GM18502 (cell line): ENCODE data around the gene PPFIA4.

Experiments
- ATAC-seq: cut with Tn5 transposase; IDR thresholded peaks from one replicate; pipeline ENCODE4 v1.9.1; 2021; ENCODE audit warnings: mild to moderate bottlenecking; ENCODE audit not compliant: unreplicated experiment, poor library complexity

Gene PPFIA4

DNA sequence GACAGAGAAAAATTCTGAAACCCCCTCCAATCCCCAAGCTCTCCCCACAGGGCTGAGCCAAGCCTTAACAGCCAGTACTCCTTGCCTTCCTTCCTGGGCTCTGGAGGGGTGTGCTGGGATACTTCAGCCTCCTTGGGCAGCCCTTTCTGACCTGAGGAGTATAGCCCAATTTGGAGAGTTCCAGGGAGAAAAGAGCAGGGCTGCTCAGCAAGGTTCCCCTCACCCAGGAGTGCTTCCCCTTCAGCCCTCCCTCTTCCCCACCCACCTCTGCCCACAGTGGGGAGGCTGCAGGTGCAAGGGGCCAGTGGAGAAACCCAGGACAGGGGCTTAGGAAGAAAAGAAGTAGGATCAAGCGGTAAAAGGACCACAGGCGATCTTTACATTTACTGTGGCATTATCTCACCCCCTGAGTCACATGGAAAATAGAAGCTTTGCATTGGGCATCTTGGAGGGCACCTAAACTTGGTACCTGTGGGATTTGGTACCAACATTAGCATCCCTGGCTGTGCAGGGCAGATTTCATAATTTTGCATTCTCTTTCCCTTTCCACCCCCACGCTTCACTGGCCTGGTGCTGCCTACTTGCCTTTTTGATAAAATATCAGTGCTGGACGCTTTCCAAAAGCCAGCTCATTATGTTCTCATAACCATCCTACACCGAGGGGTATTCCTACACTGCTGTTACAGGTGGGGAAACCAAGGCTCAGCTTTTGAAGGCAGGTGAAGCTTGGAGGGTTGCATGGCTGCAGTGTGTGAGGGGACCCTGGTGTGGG is 98.4 kb downstream of the PPFIA4 start:
- ATAC-seq = no peak

DNA sequence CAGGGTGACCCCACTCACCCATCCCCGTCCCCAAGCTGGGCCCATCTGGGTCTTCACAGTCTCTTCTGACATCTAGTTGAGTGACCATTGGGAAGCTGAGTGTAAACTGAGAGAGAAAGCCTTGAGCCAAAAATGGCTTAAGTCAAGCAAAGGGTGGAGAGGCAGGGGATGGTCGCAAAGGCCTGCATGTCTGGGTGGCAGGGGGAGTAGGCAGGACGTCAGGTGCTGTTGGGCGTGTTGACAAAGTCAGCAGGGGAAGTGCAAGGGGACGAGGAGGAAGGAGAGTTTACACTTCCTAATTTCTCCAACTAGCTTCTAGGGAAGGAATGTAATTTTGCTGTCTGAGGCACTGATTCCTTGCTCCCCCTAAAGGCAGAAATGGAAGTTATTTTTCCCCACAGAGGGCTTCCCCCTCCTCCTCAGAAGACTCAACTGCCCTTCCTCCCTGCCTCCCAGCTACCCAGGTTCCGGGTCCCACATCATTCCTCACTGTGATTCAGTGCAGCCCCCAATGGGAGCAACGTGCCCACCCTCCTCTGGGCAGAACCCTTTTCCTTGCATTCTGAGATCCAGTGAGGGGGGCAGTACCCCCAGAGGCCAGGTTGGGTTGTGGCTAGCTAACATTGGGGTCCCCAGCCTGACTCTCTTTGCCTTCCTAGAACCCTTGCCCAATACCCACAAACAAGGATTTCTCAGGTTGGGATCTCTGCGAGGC is 100.0 kb downstream of the PPFIA4 start:
- ATAC-seq = no peak

DNA sequence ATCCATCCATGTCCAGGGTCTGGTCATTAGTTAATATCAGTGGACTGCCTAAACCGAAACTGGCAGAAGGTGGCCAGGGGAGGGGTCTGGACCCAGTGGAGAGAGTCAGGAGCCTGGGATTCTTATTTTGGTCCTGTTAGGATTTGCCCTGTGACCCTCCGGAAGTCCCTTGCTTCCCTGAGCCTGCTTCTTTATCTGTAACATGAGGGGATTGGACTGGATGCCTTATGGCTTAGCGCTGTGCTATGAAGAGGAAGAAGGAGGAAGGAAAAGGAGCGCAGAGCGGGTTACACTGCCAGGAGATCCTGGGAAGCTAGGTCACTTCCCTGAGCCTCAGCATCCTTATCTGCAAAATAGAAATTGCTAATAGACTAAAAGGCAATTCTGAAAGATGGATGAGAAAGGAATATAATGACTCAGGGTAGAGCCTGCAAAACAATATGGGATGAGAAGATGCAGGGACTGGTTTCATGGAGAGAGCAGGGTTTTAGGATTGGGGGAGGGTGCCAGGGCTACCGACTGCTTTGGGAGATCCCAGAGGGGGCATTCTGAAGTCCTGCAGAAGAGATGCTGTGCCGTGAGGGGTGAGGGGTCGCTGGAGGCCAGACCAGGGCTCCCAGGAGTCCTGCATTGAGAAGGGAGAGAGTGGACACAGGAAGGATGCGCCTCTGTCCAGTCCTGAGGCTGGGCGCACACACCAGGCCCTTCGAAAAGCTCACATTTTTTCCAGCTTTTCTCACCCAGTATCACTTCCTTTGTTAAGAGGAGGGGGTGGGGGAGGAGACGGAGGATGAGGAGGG is 100.8 kb downstream of the PPFIA4 start:
- no peak for ATAC-seq

GRCh38 chr1:203127666-203128430 is 101.6 kb downstream of the PPFIA4 start, which contains the start of gene ADORA1:
ADORA1 (plus strand) TSS chr1:203127726; CDS start chr1:203128842, 1,116 bp downstream.
- no peak for ATAC-seq

DNA sequence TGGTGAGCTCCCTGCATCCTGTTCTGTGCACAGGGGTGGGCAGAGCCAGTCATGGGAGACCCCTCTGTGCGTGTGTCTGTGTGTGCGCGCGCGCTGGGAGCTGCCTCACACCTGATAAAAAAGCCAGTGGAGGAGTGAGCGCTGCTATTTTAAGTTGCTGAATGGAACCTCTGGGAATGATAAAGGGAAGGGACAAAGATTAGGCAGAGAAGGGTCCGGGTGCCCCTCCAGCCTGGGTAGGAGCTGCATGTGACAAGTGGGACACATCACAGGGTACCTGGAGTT is 102.1 kb downstream of the PPFIA4 start:
- no peak for ATAC-seq
